Measurements from ENCODE around the gene PHLDA2.

Gene PHLDA2

GRCh38 chr11:2945031-2945756 is 16.0 kb upstream of the PHLDA2 start:
- Histone ChIP-seq H3K4me1 (ENCODE audit: control insufficient read depth, insufficient read depth, low read length) (no peaks in the 10 kb centered on the region), H3K36me3 (ENCODE audit: control insufficient read depth in 2 of 2, insufficient read depth in 1 of 2, low read length in 2 of 2) (peaks cover 0 to 73% of the 10 kb centered on the region in 2 experiments; a peak in 1 of 3 replicates), H3K4me3 (ENCODE audit: low read depth, low read length) (no peak overlapping the region), H3K9me3 (ENCODE audit: control insufficient read depth, insufficient read depth, low read depth, low read length) (no peaks in the 10 kb centered on the region), H3K27ac (ENCODE audit: extremely low read depth, low read depth, low read length) (no peak overlapping the region)
- ChIA-PET POLR2A (no interaction called here), CTCF (interaction anchor here (0.5 to 1.6 kb wide), 4 partner anchors 10 to 15 kb away, joined by 3 to 6 read pairs (median 4); no protein-coding TSS in a partner anchor)
- TF ChIP-seq ZNF530 (tag by site-specific recombination; IDR thresholded peaks at IDR 0.05; ENCODE audit: low read depth) (no peak), PRDM6 (tag by site-specific recombination; IDR thresholded peaks at IDR 0.05) (no peak), ZNF580 (tag by site-specific recombination; IDR thresholded peaks at IDR 0.05) (no peak), ZNF214 (tag by site-specific recombination; IDR thresholded peaks at IDR 0.05; ENCODE audit: borderline replicate concordance) (no peak), PRDM10 (tag by site-specific recombination; IDR thresholded peaks at IDR 0.05) (no peak), ZBTB10 (tag by site-specific recombination; IDR thresholded peaks at IDR 0.05) (no peak), ZNF302 (tag by site-specific recombination; IDR thresholded peaks at IDR 0.05; ENCODE audit: low read depth) (no peak), ZNF266 (tag by site-specific recombination; IDR thresholded peaks at IDR 0.05; ENCODE audit: low read depth) (no peak), ZBTB1 (tag by site-specific recombination; IDR thresholded peaks at IDR 0.05) (no peak), ZNF623 (tag by site-specific recombination; IDR thresholded peaks at IDR 0.05) (no peak), ZNF391 (tag by site-specific recombination; IDR thresholded peaks at IDR 0.05; ENCODE audit: borderline replicate concordance, low read depth) (no peak), ZNF660 (tag by site-specific recombination; IDR thresholded peaks at IDR 0.05) (no peak), ZNF629 (tag by site-specific recombination; IDR thresholded peaks at IDR 0.05) (no peak)

DNA sequence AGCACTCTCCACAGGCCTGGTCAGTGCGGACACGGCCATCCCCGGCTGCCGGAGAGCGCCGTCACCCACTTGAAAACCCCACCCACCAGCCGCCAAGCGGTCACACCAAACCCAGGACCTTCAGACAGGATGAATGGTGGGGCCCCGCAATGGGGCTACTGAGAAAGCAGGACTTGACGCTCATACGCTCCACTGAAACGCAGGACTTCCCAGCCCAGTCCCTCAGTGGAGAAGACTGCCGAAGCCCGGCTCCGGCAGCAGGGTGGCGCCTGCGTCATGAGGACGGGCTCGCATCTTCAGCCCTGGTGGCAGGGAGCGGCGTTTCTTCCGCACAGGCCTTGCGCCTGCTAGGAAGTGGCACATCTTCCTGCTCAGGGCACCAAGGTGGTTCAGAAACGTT is 15.3 kb upstream of the PHLDA2 start:
- Histone ChIP-seq H3K36me3 (ENCODE audit: control insufficient read depth in 2 of 2, insufficient read depth in 1 of 2, low read length in 2 of 2) (peaks cover 0 to 66% of the 10 kb centered on the region in 2 experiments; a peak in 1 of 3 replicates), H3K4me3 (ENCODE audit: low read depth, low read length) (no peak overlapping the region), H3K9me3 (ENCODE audit: control insufficient read depth, insufficient read depth, low read depth, low read length) (no peaks in the 10 kb centered on the region), H3K27ac (ENCODE audit: extremely low read depth, low read depth, low read length) (no peak overlapping the region), H3K4me1 (ENCODE audit: control insufficient read depth, insufficient read depth, low read length) (no peaks in the 10 kb centered on the region)
- ChIA-PET POLR2A (no interaction called here), CTCF (interaction anchor here (1.1 kb wide), 1 partner anchor 9 kb away, joined by 3 read pairs; no protein-coding TSS in a partner anchor)
- TF ChIP-seq, protein P1, sequence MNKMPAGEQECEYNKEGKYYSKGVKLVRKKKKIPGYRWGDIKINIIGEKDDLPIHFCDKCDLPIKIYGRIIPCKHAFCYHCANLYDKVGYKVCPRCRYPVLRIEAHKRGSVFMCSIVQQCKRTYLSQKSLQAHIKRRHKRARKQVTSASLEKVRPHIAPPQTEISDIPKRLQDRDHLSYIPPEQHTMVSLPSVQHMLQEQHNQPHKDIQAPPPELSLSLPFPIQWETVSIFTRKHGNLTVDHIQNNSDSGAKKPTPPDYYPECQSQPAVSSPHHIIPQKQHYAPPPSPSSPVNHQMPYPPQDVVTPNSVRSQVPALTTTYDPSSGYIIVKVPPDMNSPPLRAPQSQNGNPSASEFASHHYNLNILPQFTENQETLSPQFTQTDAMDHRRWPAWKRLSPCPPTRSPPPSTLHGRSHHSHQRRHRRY (tag by site-specific recombination; IDR thresholded peaks at IDR 0.05) = no peak
- TF ChIP-seq, protein P2, sequence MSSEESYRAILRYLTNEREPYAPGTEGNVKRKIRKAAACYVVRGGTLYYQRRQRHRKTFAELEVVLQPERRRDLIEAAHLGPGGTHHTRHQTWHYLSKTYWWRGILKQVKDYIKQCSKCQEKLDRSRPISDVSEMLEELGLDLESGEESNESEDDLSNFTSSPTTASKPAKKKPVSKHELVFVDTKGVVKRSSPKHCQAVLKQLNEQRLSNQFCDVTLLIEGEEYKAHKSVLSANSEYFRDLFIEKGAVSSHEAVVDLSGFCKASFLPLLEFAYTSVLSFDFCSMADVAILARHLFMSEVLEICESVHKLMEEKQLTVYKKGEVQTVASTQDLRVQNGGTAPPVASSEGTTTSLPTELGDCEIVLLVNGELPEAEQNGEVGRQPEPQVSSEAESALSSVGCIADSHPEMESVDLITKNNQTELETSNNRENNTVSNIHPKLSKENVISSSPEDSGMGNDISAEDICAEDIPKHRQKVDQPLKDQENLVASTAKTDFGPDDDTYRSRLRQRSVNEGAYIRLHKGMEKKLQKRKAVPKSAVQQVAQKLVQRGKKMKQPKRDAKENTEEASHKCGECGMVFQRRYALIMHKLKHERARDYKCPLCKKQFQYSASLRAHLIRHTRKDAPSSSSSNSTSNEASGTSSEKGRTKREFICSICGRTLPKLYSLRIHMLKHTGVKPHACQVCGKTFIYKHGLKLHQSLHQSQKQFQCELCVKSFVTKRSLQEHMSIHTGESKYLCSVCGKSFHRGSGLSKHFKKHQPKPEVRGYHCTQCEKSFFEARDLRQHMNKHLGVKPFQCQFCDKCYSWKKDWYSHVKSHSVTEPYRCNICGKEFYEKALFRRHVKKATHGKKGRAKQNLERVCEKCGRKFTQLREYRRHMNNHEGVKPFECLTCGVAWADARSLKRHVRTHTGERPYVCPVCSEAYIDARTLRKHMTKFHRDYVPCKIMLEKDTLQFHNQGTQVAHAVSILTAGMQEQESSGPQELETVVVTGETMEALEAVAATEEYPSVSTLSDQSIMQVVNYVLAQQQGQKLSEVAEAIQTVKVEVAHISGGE (tag by site-specific recombination; conservative IDR thresholded peaks at IDR 0.05; ENCODE audit: low read depth) = no peak
- TF ChIP-seq ZNF274 (IDR thresholded peaks at IDR 0.05; ENCODE audit: low read length) = no peak
- TF ChIP-seq ZNF274 (tag by site-specific recombination; IDR thresholded peaks at IDR 0.05; ENCODE audit: borderline replicate concordance) = no peak
- TF ChIP-seq KLF10 (tag by site-specific recombination; IDR thresholded peaks at IDR 0.05) = no peak
- no peak for TF ChIP-seq ZFP41 (tag by site-specific recombination; IDR thresholded peaks at IDR 0.05; ENCODE audit: borderline replicate concordance)
- no peak for TF ChIP-seq ZNF558 (tag by site-specific recombination; IDR thresholded peaks at IDR 0.05)
- TF ChIP-seq ZNF16 (tag by site-specific recombination; IDR thresholded peaks at IDR 0.05; ENCODE audit: low read depth) = no peak
